ENCODE results near the gene APOL2. TPM values are rescaled to one million over a fixed set of nuclear protein-coding genes. Genes with fewer than 3 reads are reported as not detected.

Gene APOL2
- total RNA-seq, 4 donors from 2014 or later = 15.3 to 21.8 (median 17.1) TPM

GRCh38 chr22:36239150-36239400, 252 bp downstream of the APOL2 start:
- Histone ChIP-seq H3K36me3 (no peaks in the 10 kb centered on the region), H3K4me3 (peak overlapping the region; percentile 60), H3K27me3 (no peaks in the 10 kb centered on the region), H3K27ac (peak overlapping the region; percentile 84), H3K4me1 (peaks cover 45% of the 10 kb centered on the region), H3K9me3 (no peaks in the 10 kb centered on the region)
- no peak for DNase-seq (ENCODE audit: low spot score in 2 of 2)
- 0% methylated on average over 3 of the region's 4 CpGs for WGBS
- no peak for TF ChIP-seq POLR2AphosphoS5 (IDR thresholded peaks at IDR 0.05)
- no peak for TF ChIP-seq POLR2A (IDR thresholded peaks at IDR 0.05)
- TF ChIP-seq EP300 (IDR thresholded peaks at IDR 0.05) = no peak
- TF ChIP-seq CTCF (IDR thresholded peaks at IDR 0.05) = no peak

DNA sequence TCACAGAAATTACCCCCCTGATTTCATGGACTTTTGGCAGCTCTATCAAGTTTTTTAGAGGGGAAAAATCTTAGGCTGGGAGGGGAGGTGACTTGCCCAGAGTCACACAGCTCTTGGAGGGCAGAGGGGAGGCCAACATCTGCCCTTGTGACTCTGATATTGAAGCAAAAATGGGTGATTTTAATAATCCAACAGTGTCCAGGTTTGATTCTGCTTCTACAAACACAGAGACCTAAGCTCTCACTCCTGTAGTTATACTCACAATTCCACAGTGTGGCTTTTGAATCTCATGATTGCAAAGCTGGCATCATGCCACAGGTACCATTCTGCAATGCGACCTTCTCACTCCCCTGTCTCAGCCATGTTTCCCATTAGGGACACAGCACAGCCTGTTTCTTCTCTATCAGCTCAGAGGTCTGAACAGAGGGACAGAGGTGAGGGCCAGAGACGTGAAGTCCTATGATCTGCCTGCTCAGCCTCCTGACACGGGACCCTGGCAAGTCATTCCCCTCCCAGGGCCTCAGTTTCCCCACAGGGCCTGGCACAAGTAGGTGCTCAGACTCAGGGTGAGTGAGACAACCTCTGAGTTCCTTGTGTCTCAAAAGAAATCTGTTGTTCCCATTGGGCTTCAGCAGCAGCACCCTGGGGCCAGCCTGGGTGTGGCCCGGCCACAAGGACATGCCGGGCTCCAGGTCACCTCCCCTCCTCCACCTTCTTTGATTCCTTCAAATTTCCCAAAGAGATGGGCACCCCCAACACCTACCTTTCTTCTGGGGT, 766 bp downstream of the APOL2 start:
- peaks cover 40% of the 10 kb centered on the region for H3K4me1 ChIP-seq
- peak overlapping the region; percentile 84 for H3K27ac ChIP-seq
- H3K27me3 ChIP-seq = no peaks in the 10 kb centered on the region
- no peaks in the 10 kb centered on the region for H3K36me3 ChIP-seq
- H3K9me3 ChIP-seq = no peaks in the 10 kb centered on the region
- 6% methylated on average over 4 of the region's 5 CpGs for WGBS
- H3K4me3 ChIP-seq = peak overlapping the region; percentile 60
- no peak for DNase-seq (ENCODE audit: low spot score in 2 of 2)
- TF ChIP-seq CTCF (IDR thresholded peaks at IDR 0.05) (no peak), EP300 (IDR thresholded peaks at IDR 0.05) (no peak), POLR2AphosphoS5 (IDR thresholded peaks at IDR 0.05) (no peak), POLR2A (IDR thresholded peaks at IDR 0.05) (no peak)

DNA sequence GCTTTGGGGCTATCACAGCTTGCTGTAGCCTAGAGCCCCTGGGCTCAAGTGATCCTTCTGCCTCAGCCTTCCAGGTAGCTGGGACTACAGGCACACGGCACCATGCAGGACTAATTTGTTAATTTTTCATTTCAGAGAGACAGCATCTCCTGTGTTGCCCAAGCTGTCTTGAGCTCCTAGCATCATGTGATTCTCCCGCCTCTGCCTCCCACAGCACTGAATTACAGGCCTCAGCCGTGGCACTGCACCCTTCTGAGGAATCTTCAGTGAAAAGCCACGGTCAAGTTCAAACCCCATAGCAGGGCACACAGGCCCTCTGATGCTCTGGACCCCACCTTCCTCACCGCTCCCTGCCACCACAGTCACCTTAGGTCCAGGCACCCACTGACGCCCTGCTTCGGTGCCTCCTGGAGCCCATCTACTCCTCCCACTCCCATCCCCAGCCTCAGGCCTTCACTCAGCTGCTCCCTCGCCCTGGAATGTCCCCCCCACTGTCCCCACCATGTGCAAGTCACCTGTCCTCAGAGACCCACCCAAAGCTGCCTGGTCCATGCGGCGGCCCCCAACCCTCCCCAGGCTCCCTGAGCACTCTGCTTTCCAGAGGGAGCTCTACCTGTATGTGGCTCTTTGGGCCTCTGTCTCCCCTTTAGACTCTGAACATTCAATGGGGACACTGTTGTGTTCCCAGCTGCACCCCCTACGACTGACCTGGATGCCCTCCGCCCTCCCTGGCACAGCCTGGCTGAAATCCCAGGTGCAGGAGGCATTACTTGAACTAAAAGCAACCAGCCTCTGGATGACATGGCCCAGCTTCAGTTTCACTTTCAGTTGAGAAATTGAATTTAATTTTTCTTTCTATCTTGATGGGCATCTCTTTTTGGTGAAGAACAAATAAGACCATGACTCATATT, 1.6 kb downstream of the APOL2 start:
- no peaks in the 10 kb centered on the region for H3K9me3 ChIP-seq
- peak overlapping the region; percentile 84 for H3K27ac ChIP-seq
- H3K36me3 ChIP-seq = peaks cover 8% of the 10 kb centered on the region
- 70% methylated on average over 12 of the region's 12 CpGs for WGBS
- TF ChIP-seq CTCF (IDR thresholded peaks at IDR 0.05) = no peak
- TF ChIP-seq EP300 (IDR thresholded peaks at IDR 0.05) = no peak
- TF ChIP-seq POLR2AphosphoS5 (IDR thresholded peaks at IDR 0.05) = no peak
- TF ChIP-seq POLR2A (IDR thresholded peaks at IDR 0.05) = no peak
- H3K27me3 ChIP-seq = no peaks in the 10 kb centered on the region
- H3K4me3 ChIP-seq = peak overlapping the region; percentile 60
- no peak for DNase-seq (ENCODE audit: low spot score in 2 of 2)
- H3K4me1 ChIP-seq = peaks cover 38% of the 10 kb centered on the region

GRCh38 chr22:36236388-36237319, 2.7 kb downstream of the APOL2 start:
- no peaks in the 10 kb centered on the region for H3K9me3 ChIP-seq
- TF ChIP-seq POLR2A (IDR thresholded peaks at IDR 0.05) (no peak), POLR2AphosphoS5 (IDR thresholded peaks at IDR 0.05) (no peak), EP300 (IDR thresholded peaks at IDR 0.05) (no peak), CTCF (IDR thresholded peaks at IDR 0.05) (no peak)
- H3K4me3 ChIP-seq = peak overlapping the region; percentile 60
- no peak overlapping the region for H3K27ac ChIP-seq
- no peak for DNase-seq (ENCODE audit: low spot score in 2 of 2)
- WGBS = 84% methylated on average over 14 of the region's 14 CpGs
- H3K27me3 ChIP-seq = no peaks in the 10 kb centered on the region
- peaks cover 17% of the 10 kb centered on the region for H3K36me3 ChIP-seq
- peaks cover 38% of the 10 kb centered on the region for H3K4me1 ChIP-seq

Data from suprapubic skin (tissue), 4 donors.